T-helper 2 cell treated with Interferon-gamma antibody and Interleukin-4, amounts not matched to agents 5 μg/mL and 100 μg/mL, for 36 hours (primary cell): ENCODE measurements around the gene ECE1.

ENCODE experiments used
- DNase-seq: peaks from one replicate; pipeline ENCODE4 v3.0.0; 2021; ENCODE audit warnings: low spot score
- H3K27ac Mint-ChIP-seq: one replicate; pipeline ENCODE4 v1.8.0; 2021; ENCODE audit warnings: mild to moderate bottlenecking, mixed read lengths
- H3K27me3 Mint-ChIP-seq: one replicate; pipeline ENCODE4 v1.8.0; 2021; ENCODE audit warnings: low read depth, mixed read lengths
- H3K36me3 Mint-ChIP-seq: one replicate; pipeline ENCODE4 v1.8.0; 2021; ENCODE audit warnings: low read depth, mixed read lengths
- H3K4me1 Mint-ChIP-seq: one replicate; pipeline ENCODE4 v1.8.0; 2021; ENCODE audit warnings: low read depth, mixed read lengths
- H3K4me3 Mint-ChIP-seq: one replicate; pipeline ENCODE4 v1.8.0; 2022; ENCODE audit warnings: mild to moderate bottlenecking, moderate library complexity, mixed read lengths
- H3K9me3 Mint-ChIP-seq: one replicate; pipeline ENCODE4 v1.8.0; 2021; ENCODE audit warnings: mixed read lengths

The ECE1 gene

DNA sequence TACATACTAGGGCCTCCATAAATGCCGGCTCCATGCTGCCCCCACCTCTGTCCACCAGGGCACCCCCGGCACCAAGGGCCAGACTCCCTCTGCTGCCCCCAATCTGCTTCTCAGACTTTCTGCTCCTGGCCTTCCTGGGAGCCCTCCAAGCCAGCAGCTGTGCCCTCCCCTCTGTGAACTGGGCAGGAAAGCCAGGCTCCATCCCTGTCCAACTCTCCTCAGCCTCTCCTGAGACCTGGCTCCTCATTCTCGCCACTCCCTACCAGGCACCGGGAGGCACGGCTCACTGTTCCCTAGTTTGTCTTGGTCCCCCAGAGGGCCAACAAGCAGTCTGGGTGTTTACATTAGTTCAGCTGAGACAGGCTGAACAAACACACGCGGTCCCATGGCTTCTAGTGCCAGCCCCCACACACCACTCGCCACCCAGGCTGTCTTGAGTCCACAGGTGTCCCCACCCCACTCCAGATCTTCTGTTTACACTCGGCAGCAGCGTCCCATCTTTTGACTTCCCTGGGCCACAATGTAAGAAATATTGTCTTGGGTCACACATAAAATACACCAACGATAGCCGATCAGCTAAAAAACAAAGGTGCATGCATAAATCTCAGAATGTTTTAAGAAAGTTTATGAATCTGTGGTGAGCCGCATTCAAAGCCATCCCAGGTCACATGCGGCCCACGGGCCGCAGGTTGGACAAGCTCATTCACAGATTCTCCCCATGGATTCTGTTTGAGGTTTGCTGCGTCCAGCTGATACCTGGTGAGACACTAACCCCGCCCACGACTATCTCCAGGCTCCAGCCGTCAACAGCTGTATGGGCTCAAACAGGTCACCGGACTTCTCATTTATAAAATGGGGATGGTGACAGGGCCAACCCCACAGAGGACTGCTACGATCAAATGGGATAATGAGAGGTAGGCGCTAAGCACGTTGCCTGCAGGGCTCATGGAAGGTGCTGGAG lies 29.5 kb upstream of the ECE1 start:
- H3K4me3 Mint-ChIP-seq: no peak overlapping the region
- H3K27ac Mint-ChIP-seq: no peak overlapping the region
- H3K4me1 Mint-ChIP-seq: peaks cover 19% of the 10 kb centered on the region
- H3K36me3 Mint-ChIP-seq: peaks cover 4% of the 10 kb centered on the region
- no peaks in the 10 kb centered on the region for H3K9me3 Mint-ChIP-seq
- H3K27me3 Mint-ChIP-seq: no peaks in the 10 kb centered on the region
- DNase-seq: no peak

DNA sequence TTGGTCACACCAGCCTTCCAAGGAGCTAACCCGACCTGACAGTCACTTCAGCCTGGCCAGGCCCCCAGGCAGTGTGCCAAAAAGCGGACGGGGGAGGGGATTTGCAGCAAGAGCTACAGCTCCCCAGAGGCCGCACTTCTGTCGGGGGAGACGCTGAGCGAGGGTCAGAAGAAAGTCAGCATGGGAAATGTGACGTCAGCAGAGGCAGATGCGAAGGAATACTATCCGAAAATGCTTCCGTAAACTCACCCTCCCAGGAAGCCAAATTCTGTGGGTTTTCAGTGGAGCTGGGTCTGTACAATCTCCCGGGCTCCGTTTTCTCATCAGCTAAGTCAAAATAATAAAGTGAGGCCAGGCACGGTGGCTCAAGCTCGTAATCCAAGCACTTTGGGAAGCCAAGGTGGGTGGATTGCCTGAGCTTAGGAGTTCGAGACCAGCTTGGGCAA lies 28.5 kb upstream of the ECE1 start:
- Mint-ChIP-seq H3K4me3 (no peak overlapping the region), H3K9me3 (no peaks in the 10 kb centered on the region), H3K4me1 (peaks cover 11% of the 10 kb centered on the region), H3K27ac (no peak overlapping the region), H3K36me3 (peaks cover 4% of the 10 kb centered on the region), H3K27me3 (no peaks in the 10 kb centered on the region)
- no peak for DNase-seq

DNA sequence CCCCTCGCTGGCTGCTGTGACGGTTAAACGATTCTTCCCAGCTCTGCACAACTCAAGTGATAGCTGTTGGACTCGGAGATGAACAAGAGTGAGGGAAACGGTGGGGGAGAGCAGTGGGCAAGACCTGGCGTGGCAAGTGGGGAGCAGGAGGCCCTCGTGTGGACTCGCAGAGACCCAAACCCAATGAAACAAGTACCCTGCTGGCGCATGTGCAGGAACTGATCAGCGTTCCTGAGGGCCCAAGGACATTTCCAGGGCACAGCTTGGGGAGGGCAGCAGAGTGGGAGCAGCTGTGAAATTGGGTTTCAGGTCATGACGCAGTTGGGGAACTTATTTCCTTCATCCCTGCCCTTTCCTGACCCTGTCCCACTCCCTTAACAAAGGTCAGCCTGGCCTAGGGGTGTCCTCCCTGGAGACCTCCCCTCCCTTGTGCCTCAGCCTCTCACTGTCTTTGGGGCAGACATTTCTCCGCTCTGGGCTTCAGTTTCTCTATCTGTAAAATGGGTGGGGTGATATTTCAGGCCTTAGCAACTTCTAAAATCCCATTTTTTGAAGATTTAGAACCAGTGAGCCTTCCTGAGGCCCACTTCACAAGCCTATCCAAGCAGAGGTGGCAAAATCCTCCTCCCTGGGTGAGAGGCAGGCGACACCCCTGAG lies 27.9 kb upstream of the ECE1 start:
- Mint-ChIP-seq H3K9me3 (no peaks in the 10 kb centered on the region), H3K4me3 (no peak overlapping the region), H3K4me1 (peaks cover 9% of the 10 kb centered on the region), H3K27ac (no peak overlapping the region), H3K36me3 (peaks cover 4% of the 10 kb centered on the region), H3K27me3 (no peaks in the 10 kb centered on the region)
- DNase-seq: no peak

DNA sequence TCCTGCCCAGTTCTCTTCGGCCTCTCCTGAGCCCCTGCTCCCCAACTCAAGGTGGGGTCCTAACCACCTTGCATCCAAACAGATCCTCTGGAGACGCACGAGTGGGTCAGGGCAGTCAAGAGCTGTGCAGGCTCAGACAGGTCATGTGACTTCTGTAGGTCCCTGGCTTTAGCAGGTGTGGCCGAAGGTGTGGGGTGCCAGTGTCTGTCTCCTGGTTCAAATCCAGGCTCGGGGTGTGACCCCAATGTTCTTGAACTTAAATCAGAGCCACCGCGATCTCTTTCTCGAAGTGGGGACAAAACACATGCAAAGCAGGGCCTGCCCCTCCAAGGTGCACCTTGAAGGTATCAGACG lies 27.4 kb upstream of the ECE1 start:
- H3K9me3 Mint-ChIP-seq: no peaks in the 10 kb centered on the region
- no peak overlapping the region for H3K4me3 Mint-ChIP-seq
- H3K4me1 Mint-ChIP-seq: peaks cover 5% of the 10 kb centered on the region
- H3K27me3 Mint-ChIP-seq: no peaks in the 10 kb centered on the region
- no peak for DNase-seq
- H3K27ac Mint-ChIP-seq: no peak overlapping the region
- peaks cover 4% of the 10 kb centered on the region for H3K36me3 Mint-ChIP-seq

DNA sequence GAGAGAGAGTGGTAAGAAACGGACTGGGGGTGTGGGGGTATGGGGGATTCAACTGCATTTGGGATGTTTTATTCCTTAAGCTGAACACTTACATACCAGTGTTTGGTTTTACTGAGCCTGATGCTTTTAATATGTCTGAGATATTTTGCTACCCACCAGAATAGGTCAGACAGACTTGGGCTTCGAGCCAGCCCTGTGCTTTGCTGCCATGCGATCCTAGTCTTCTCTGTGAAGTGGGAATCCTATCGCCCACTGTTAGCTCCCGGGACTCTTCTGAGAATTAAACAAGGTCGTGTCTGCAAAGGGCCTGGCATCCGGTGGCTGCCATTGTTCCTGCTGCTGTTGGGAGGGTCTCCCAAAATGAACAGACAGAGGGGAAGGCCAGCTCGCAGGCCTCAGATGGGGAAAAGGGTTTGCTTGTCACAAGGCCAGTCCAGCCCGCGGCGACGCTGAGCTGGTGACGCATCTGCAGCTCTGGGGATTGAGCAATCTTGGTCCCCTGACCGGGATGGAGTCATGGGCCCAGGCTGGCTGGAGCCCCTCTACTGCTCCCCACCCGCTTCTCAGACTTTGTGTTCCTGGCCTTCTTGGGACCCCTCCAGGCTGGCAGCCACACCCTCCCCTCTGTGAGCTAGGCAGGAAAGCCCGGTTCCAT lies 26.9 kb upstream of the ECE1 start:
- H3K4me1 Mint-ChIP-seq: peaks cover 2% of the 10 kb centered on the region
- no peaks in the 10 kb centered on the region for H3K9me3 Mint-ChIP-seq
- H3K4me3 Mint-ChIP-seq: no peak overlapping the region
- peaks cover 4% of the 10 kb centered on the region for H3K36me3 Mint-ChIP-seq
- no peak overlapping the region for H3K27ac Mint-ChIP-seq
- DNase-seq: no peak
- H3K27me3 Mint-ChIP-seq: no peaks in the 10 kb centered on the region

DNA sequence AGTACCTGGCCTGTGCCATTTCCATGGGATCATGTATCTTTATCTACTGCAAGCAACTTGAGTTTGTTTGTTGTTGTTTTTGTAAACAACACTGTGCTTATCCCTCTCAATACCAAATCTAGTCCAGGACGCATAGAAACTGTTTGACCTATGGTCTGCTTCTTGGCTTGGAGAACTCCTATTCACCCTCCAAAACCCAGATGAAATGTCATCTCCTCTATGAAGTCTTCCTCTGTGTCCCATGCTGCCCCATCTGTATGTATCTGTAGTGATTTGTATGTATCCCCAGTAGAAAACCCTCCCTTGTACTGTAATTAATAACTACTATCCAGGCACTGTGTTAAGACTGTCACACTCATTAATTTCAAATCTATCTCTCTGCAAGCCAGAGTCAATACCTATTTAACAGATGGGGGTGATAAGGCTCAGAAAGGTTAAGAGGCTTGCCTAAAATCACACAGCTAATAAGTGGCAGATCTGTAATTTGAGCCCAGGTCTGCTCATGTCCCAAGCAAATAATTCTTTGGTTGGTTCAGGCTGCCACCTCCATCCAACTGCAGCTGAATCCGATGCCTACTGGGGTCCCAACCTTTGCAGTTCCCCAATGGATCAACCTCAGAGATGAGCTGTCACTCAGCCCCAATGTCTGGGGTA lies 24.6 kb upstream of the ECE1 start:
- no peaks in the 10 kb centered on the region for H3K27me3 Mint-ChIP-seq
- H3K27ac Mint-ChIP-seq: no peak overlapping the region
- DNase-seq: no peak
- H3K4me1 Mint-ChIP-seq: peaks cover 2% of the 10 kb centered on the region
- peaks cover 4% of the 10 kb centered on the region for H3K36me3 Mint-ChIP-seq
- no peaks in the 10 kb centered on the region for H3K9me3 Mint-ChIP-seq
- H3K4me3 Mint-ChIP-seq: no peak overlapping the region

DNA sequence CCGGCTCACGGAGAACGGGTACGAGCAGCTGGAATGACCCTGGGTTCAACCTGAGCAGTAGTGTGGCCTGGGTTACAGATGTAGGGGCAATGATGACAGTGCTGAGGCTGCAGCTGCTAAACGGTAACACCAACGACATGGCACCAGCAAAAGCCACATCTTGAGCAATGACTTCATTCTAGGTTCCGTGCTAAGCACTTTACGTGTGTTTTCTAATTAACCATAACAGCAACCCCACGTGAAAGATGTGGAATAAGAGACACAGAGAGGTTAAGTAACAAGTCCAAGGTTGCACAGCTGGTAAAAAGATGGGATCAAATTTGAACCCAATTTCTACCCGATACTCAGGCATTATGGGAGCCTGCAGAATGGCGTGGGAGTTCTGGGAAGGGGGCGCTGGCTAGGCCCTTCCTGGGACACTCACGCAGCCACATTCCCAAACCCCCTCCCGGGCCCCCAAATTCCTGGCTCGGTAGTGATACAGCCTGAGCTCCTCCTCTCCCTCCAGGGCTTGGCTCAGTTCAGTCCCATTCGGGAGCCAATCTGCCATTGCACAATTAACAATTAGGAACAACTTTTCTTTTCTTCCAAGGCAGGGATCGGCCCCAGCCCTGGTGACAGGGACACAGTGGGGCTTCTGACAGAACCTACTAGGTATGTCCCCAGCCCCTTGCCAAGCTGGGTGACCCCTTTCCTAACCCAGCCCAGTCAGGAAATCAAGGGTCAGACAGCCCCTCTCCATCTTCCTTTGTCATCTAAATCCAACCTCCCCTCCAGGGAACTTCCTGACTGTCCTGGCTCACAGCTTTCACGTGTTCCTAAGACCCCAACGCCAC lies 23.8 kb upstream of the ECE1 start:
- no peaks in the 10 kb centered on the region for H3K27me3 Mint-ChIP-seq
- no peaks in the 10 kb centered on the region for H3K9me3 Mint-ChIP-seq
- no peak for DNase-seq
- H3K4me1 Mint-ChIP-seq: peaks cover 6% of the 10 kb centered on the region
- no peak overlapping the region for H3K4me3 Mint-ChIP-seq
- H3K36me3 Mint-ChIP-seq: peaks cover 6% of the 10 kb centered on the region
- no peak overlapping the region for H3K27ac Mint-ChIP-seq

DNA sequence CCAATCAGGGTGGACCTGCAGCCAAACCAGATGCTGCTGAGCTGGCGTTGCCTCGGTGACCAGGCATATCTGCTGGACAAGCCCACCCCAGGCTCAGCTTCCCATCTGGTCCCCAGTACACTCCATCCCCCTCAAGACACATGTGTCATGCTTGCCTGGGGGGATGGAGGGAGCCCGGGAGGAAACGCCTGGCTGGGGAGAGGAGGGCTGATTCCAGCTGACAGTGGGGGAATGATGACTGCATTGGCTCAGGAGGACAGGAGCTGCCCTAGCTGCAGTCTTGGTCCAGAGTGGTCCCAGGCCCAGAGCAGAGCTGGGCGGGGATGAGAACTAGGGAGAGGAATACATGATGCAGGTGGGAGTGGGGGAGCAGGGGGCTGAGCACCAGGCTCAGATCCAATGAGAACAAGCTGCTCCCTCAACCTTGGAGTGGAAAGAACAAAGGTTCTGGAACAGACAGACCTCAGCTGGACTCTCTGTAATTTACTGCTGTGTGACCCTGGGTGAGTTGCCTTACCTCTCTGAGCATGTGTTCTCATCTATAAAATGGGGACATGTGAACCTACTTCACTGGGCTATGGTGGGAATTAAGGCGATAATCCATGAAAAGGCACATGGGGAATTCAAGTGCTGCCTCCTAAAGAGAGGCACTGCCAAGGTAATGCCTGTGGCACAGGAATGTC lies 23.1 kb upstream of the ECE1 start:
- no peak overlapping the region for H3K27ac Mint-ChIP-seq
- DNase-seq: no peak
- no peak overlapping the region for H3K4me3 Mint-ChIP-seq
- H3K27me3 Mint-ChIP-seq: no peaks in the 10 kb centered on the region
- no peaks in the 10 kb centered on the region for H3K9me3 Mint-ChIP-seq
- H3K36me3 Mint-ChIP-seq: peaks cover 6% of the 10 kb centered on the region
- H3K4me1 Mint-ChIP-seq: peaks cover 6% of the 10 kb centered on the region

DNA sequence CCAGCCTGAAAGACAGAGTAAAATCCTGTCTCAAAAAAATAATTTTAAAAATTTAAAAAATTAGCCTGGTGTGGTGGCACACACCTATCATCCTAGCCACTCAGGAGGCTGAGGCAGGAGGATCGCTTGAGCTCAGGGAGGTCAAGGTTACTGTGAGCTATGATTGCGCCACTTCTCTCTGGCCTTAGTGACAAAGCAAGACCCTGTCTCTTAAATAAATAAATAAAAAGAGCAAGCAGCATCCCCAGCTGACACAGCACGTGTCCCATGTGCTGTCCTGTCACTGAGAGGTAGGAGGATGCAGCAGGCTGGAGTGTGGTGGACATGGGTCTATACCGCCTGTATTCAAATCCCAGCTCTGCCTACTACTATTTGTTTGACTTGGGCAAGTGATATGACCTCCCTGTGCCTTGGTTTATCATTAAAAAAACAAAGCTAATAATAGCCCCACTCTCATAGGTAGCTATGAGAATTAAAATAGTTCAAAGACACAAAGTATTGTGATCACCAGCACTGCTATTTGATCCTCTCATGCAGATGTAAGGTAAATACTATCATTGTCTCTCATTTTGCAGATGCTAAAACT lies 22.2 kb upstream of the ECE1 start:
- Mint-ChIP-seq H3K27ac (no peak overlapping the region), H3K4me1 (peaks cover 13% of the 10 kb centered on the region), H3K36me3 (peaks cover 6% of the 10 kb centered on the region), H3K27me3 (no peaks in the 10 kb centered on the region), H3K9me3 (no peaks in the 10 kb centered on the region), H3K4me3 (no peak overlapping the region)
- no peak for DNase-seq

DNA sequence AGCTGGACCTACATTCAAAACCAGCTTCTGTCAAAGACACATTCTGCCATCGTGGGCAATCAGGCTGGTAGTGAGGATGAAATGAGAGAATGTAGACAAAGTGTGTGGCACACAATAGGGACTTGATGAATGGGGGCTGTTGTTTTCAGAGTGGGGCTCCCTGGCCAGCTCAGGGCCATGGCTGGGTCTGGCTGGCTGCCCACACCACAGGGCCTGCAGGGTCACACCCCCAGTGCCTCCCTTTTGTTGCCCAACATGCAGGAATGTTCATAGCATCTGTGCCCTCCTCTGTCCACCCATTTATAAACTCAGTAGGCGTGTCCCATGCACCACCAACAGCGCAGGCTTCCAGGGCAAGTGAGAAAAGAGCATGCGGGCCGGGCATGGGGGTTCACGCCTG lies 20.8 kb upstream of the ECE1 start:
- no peak overlapping the region for H3K4me3 Mint-ChIP-seq
- no peaks in the 10 kb centered on the region for H3K27me3 Mint-ChIP-seq
- no peak for DNase-seq
- H3K27ac Mint-ChIP-seq: no peak overlapping the region
- H3K9me3 Mint-ChIP-seq: no peaks in the 10 kb centered on the region
- H3K4me1 Mint-ChIP-seq: peaks cover 17% of the 10 kb centered on the region
- peaks cover 3% of the 10 kb centered on the region for H3K36me3 Mint-ChIP-seq

DNA sequence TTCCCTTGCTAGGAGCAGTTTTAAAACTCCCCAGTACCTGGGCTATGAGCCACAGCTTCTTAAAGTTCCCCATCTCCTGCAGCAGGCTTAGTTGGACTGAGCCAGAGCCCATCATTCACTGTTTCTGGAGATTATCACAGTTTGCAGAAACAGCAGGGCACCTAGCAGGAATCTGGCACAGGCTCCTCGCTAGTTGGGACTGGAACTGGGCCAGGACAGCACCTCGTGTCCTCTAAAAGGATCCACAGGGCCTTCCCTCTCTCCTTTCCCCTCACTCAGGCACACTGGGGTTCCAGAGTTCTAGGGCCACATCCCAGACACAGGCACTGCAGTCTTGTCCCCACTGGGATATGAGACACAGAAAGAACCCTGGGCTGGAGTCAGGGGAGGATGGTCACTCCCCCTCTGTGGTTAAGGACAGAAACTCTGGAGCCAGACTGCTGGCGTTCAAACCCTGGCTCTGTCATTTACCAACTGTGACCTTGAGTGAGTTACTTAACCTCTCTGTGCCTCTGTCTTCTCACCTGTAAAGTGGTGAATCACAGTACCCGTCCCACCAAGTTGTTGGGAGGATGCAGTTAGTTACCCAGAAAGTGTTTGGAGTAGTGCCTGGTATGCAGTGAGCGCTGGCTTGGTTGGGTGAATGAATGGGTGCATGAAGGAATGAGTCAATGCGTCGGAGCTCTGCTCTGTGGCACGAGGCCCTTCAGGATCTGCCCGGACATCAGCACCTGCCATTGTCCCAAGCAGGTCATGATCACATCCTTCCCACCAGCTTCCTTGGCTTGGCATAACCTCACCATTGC lies 18.8 kb upstream of the ECE1 start:
- no peak for DNase-seq
- Mint-ChIP-seq H3K9me3 (no peaks in the 10 kb centered on the region), H3K4me1 (peaks cover 19% of the 10 kb centered on the region), H3K27ac (no peak overlapping the region), H3K36me3 (peaks cover 3% of the 10 kb centered on the region), H3K27me3 (no peaks in the 10 kb centered on the region), H3K4me3 (no peak overlapping the region)

DNA sequence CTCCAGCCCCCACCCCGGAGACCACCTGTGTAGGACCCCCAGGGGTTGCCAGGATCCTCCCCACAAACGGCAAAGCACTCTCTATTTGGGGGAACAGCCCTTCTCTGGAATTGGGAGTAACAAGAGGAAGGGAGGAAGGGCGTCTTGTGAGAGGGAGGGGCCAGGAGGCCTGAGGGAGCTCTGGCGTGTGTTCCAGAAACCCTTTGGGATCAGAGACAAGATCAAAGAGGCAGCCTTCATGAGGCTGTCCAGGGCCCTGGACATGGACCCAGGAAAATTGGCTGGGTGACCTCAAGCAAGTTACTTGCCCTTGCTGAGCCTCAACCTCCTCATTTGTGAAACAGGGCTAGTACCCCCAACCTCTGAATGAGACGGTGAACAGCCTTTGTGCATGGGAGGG lies 18.1 kb upstream of the ECE1 start:
- DNase-seq: no peak
- H3K4me3 Mint-ChIP-seq: no peak overlapping the region
- peaks cover 19% of the 10 kb centered on the region for H3K4me1 Mint-ChIP-seq
- H3K9me3 Mint-ChIP-seq: no peaks in the 10 kb centered on the region
- peak overlapping the region; percentile 10 for H3K27ac Mint-ChIP-seq
- H3K27me3 Mint-ChIP-seq: no peaks in the 10 kb centered on the region
- H3K36me3 Mint-ChIP-seq: peaks cover 3% of the 10 kb centered on the region
